Measurements from ENCODE around the gene PTPRD. TPM values are rescaled to one million over a fixed set of nuclear protein-coding genes. Genes with fewer than 3 reads are reported as not detected.

PTPRD gene
- total and polyA plus RNA-seq, 5 donors from 2014 or later = 0.47 TPM; not detected in 4

- H3K36me3 Mint-ChIP-seq = no peaks in the 10 kb centered on the region
- Histone ChIP-seq H3K4me3 (ENCODE audit: low read depth, low read length) (no peak overlapping the region), H3K36me3 (ENCODE audit: control insufficient read depth, insufficient read depth, low read length) (no peaks in the 10 kb centered on the region), H3K4me1 (ENCODE audit: control insufficient read depth, insufficient read depth, low read length, poor library complexity, severe bottlenecking) (no peaks in the 10 kb centered on the region), H3K27ac (ENCODE audit: insufficient read depth, low read length, poor library complexity, severe bottlenecking) (no peak overlapping the region), H3K27me3 (ENCODE audit: control insufficient read depth, insufficient read depth, low read length) (no peaks in the 10 kb centered on the region), H3K9me3 (ENCODE audit: control insufficient read depth in 2 of 2, low read length in 2 of 2) (no peaks in the 10 kb centered on the region)
- H3K4me1 Mint-ChIP-seq = no peaks in the 10 kb centered on the region
- ATAC-seq (ENCODE audit: low read depth in 2 of 2) (no peak), DNase-seq (no peak)
- H3K4me3 Mint-ChIP-seq = no peak overlapping the region
- peaks cover 0 to 2% (median 0%) of the 10 kb centered on the region in 7 donors for H3K9me3 Mint-ChIP-seq
- H3K27ac Mint-ChIP-seq = no peak overlapping the region
- no peaks in the 10 kb centered on the region for H3K27me3 Mint-ChIP-seq
These were observed 1975.2 kb downstream of the PTPRD start for GRCh38 chr9:8637626-8638025.

- no peaks in the 10 kb centered on the region for H3K27me3 Mint-ChIP-seq
- Histone ChIP-seq H3K27me3 (ENCODE audit: control insufficient read depth, insufficient read depth, low read length) (no peaks in the 10 kb centered on the region), H3K4me3 (ENCODE audit: low read depth, low read length) (no peak overlapping the region), H3K4me1 (ENCODE audit: control insufficient read depth, insufficient read depth, low read length, poor library complexity, severe bottlenecking) (no peaks in the 10 kb centered on the region), H3K9me3 (ENCODE audit: control insufficient read depth in 2 of 2, low read length in 2 of 2) (no peaks in the 10 kb centered on the region), H3K36me3 (ENCODE audit: control insufficient read depth, insufficient read depth, low read length) (no peaks in the 10 kb centered on the region), H3K27ac (ENCODE audit: insufficient read depth, low read length, poor library complexity, severe bottlenecking) (no peak overlapping the region)
- H3K9me3 Mint-ChIP-seq = peaks cover 0 to 2% (median 0%) of the 10 kb centered on the region in 7 donors
- no peaks in the 10 kb centered on the region for H3K36me3 Mint-ChIP-seq
- ATAC-seq (ENCODE audit: low read depth in 2 of 2) (no peak), DNase-seq (no peak)
- H3K4me3 Mint-ChIP-seq = no peak overlapping the region
- H3K4me1 Mint-ChIP-seq = no peaks in the 10 kb centered on the region
- H3K27ac Mint-ChIP-seq = no peak overlapping the region
These were observed 1979.0 kb downstream of the PTPRD start for GRCh38 chr9:8633784-8634183.

- Mint-ChIP-seq H3K9me3 (peaks cover 0 to 2% (median 0%) of the 10 kb centered on the region in 7 donors), H3K27me3 (no peaks in the 10 kb centered on the region), H3K36me3 (no peaks in the 10 kb centered on the region), H3K4me3 (no peak overlapping the region), H3K4me1 (no peaks in the 10 kb centered on the region), H3K27ac (no peak overlapping the region)
- Histone ChIP-seq H3K4me3 (ENCODE audit: low read depth, low read length) (no peak overlapping the region), H3K27me3 (ENCODE audit: control insufficient read depth, insufficient read depth, low read length) (no peaks in the 10 kb centered on the region), H3K9me3 (ENCODE audit: control insufficient read depth in 2 of 2, low read length in 2 of 2) (no peaks in the 10 kb centered on the region), H3K36me3 (ENCODE audit: control insufficient read depth, insufficient read depth, low read length) (no peaks in the 10 kb centered on the region), H3K27ac (ENCODE audit: insufficient read depth, low read length, poor library complexity, severe bottlenecking) (no peak overlapping the region), H3K4me1 (ENCODE audit: control insufficient read depth, insufficient read depth, low read length, poor library complexity, severe bottlenecking) (no peaks in the 10 kb centered on the region)
- DNase-seq (no peak), ATAC-seq (ENCODE audit: low read depth in 2 of 2) (no peak)
These were observed 1980.3 kb downstream of the PTPRD start for GRCh38 chr9:8632493-8632892.

GRCh38 chr9:8628791-8629190 lies 1984.0 kb downstream of the PTPRD start:
- Histone ChIP-seq H3K27me3 (ENCODE audit: control insufficient read depth, insufficient read depth, low read length) (no peaks in the 10 kb centered on the region), H3K36me3 (ENCODE audit: control insufficient read depth, insufficient read depth, low read length) (no peaks in the 10 kb centered on the region), H3K4me3 (ENCODE audit: low read depth, low read length) (no peak overlapping the region), H3K4me1 (ENCODE audit: control insufficient read depth, insufficient read depth, low read length, poor library complexity, severe bottlenecking) (no peaks in the 10 kb centered on the region), H3K9me3 (ENCODE audit: control insufficient read depth in 2 of 2, low read length in 2 of 2) (no peaks in the 10 kb centered on the region), H3K27ac (ENCODE audit: insufficient read depth, low read length, poor library complexity, severe bottlenecking) (no peak overlapping the region)
- Mint-ChIP-seq H3K9me3 (peaks cover 0 to 8% (median 0%) of the 10 kb centered on the region in 7 donors), H3K27ac (no peak overlapping the region), H3K4me3 (no peak overlapping the region), H3K36me3 (no peaks in the 10 kb centered on the region), H3K4me1 (no peaks in the 10 kb centered on the region), H3K27me3 (no peaks in the 10 kb centered on the region)
- DNase-seq (no peak), ATAC-seq (ENCODE audit: low read depth in 2 of 2) (no peak)

- no peak overlapping the region for H3K4me3 Mint-ChIP-seq
- DNase-seq = no peak
- H3K9me3 ChIP-seq (ENCODE audit: control insufficient read depth in 2 of 2, low read length in 2 of 2) = no peaks in the 10 kb centered on the region
- H3K27ac Mint-ChIP-seq = no peak overlapping the region
- no peaks in the 10 kb centered on the region for H3K27me3 Mint-ChIP-seq
- no peaks in the 10 kb centered on the region for H3K27me3 ChIP-seq (ENCODE audit: control insufficient read depth, insufficient read depth, low read length)
- H3K27ac ChIP-seq (ENCODE audit: insufficient read depth, low read length, poor library complexity, severe bottlenecking) = no peak overlapping the region
- H3K4me1 ChIP-seq (ENCODE audit: control insufficient read depth, insufficient read depth, low read length, poor library complexity, severe bottlenecking) = no peaks in the 10 kb centered on the region
- H3K9me3 Mint-ChIP-seq = peaks cover 0 to 8% (median 0%) of the 10 kb centered on the region in 7 donors
- no peaks in the 10 kb centered on the region for H3K4me1 Mint-ChIP-seq
- no peak for ATAC-seq (ENCODE audit: low read depth in 2 of 2)
- no peak overlapping the region for H3K4me3 ChIP-seq (ENCODE audit: low read depth, low read length)
- no peaks in the 10 kb centered on the region for H3K36me3 Mint-ChIP-seq
- no peaks in the 10 kb centered on the region for H3K36me3 ChIP-seq (ENCODE audit: control insufficient read depth, insufficient read depth, low read length)
These were observed 1984.7 kb downstream of the PTPRD start for GRCh38 chr9:8627976-8628679.

- H3K4me3 ChIP-seq (ENCODE audit: low read depth, low read length) = no peak overlapping the region
- no peak overlapping the region for H3K4me3 Mint-ChIP-seq
- H3K36me3 Mint-ChIP-seq = no peaks in the 10 kb centered on the region
- peaks cover 0 to 8% (median 0%) of the 10 kb centered on the region in 7 donors for H3K9me3 Mint-ChIP-seq
- no peaks in the 10 kb centered on the region for H3K36me3 ChIP-seq (ENCODE audit: control insufficient read depth, insufficient read depth, low read length)
- H3K27ac Mint-ChIP-seq = no peak overlapping the region
- H3K27me3 ChIP-seq (ENCODE audit: control insufficient read depth, insufficient read depth, low read length) = no peaks in the 10 kb centered on the region
- H3K9me3 ChIP-seq (ENCODE audit: control insufficient read depth in 2 of 2, low read length in 2 of 2) = no peaks in the 10 kb centered on the region
- H3K4me1 Mint-ChIP-seq = no peaks in the 10 kb centered on the region
- H3K27ac ChIP-seq (ENCODE audit: insufficient read depth, low read length, poor library complexity, severe bottlenecking) = no peak overlapping the region
- no peak for DNase-seq
- no peaks in the 10 kb centered on the region for H3K27me3 Mint-ChIP-seq
- H3K4me1 ChIP-seq (ENCODE audit: control insufficient read depth, insufficient read depth, low read length, poor library complexity, severe bottlenecking) = no peaks in the 10 kb centered on the region
- no peak for ATAC-seq (ENCODE audit: low read depth in 2 of 2)
These were observed 1989.9 kb downstream of the PTPRD start for GRCh38 chr9:8622871-8623270.

GRCh38 chr9:8622222-8622802 lies 1990.5 kb downstream of the PTPRD start:
- H3K27ac Mint-ChIP-seq = no peak overlapping the region
- no peaks in the 10 kb centered on the region for H3K4me1 Mint-ChIP-seq
- peaks cover 0 to 8% (median 0%) of the 10 kb centered on the region in 7 donors for H3K9me3 Mint-ChIP-seq
- H3K9me3 ChIP-seq (ENCODE audit: control insufficient read depth in 2 of 2, low read length in 2 of 2) = no peaks in the 10 kb centered on the region
- DNase-seq (no peak), ATAC-seq (ENCODE audit: low read depth in 2 of 2) (no peak)
- H3K27ac ChIP-seq (ENCODE audit: insufficient read depth, low read length, poor library complexity, severe bottlenecking) = no peak overlapping the region
- H3K4me3 ChIP-seq (ENCODE audit: low read depth, low read length) = no peak overlapping the region
- no peak overlapping the region for H3K4me3 Mint-ChIP-seq
- H3K27me3 ChIP-seq (ENCODE audit: control insufficient read depth, insufficient read depth, low read length) = no peaks in the 10 kb centered on the region
- no peaks in the 10 kb centered on the region for H3K36me3 ChIP-seq (ENCODE audit: control insufficient read depth, insufficient read depth, low read length)
- no peaks in the 10 kb centered on the region for H3K4me1 ChIP-seq (ENCODE audit: control insufficient read depth, insufficient read depth, low read length, poor library complexity, severe bottlenecking)
- no peaks in the 10 kb centered on the region for H3K27me3 Mint-ChIP-seq
- no peaks in the 10 kb centered on the region for H3K36me3 Mint-ChIP-seq

GRCh38 chr9:8621416-8621815 lies 1991.4 kb downstream of the PTPRD start:
- Histone ChIP-seq H3K27ac (ENCODE audit: insufficient read depth, low read length, poor library complexity, severe bottlenecking) (no peak overlapping the region), H3K9me3 (ENCODE audit: control insufficient read depth in 2 of 2, low read length in 2 of 2) (no peaks in the 10 kb centered on the region), H3K4me1 (ENCODE audit: control insufficient read depth, insufficient read depth, low read length, poor library complexity, severe bottlenecking) (no peaks in the 10 kb centered on the region), H3K36me3 (ENCODE audit: control insufficient read depth, insufficient read depth, low read length) (no peaks in the 10 kb centered on the region), H3K4me3 (ENCODE audit: low read depth, low read length) (no peak overlapping the region), H3K27me3 (ENCODE audit: control insufficient read depth, insufficient read depth, low read length) (no peaks in the 10 kb centered on the region)
- H3K4me1 Mint-ChIP-seq = no peaks in the 10 kb centered on the region
- DNase-seq (no peak), ATAC-seq (ENCODE audit: low read depth in 2 of 2) (no peak)
- H3K27me3 Mint-ChIP-seq = no peaks in the 10 kb centered on the region
- H3K27ac Mint-ChIP-seq = no peak overlapping the region
- no peaks in the 10 kb centered on the region for H3K36me3 Mint-ChIP-seq
- no peak overlapping the region for H3K4me3 Mint-ChIP-seq
- H3K9me3 Mint-ChIP-seq = peaks cover 0 to 7% (median 0%) of the 10 kb centered on the region in 7 donors
